AG04450 (cell line): ENCODE measurements around the gene FDXR. TPM values are rescaled to one million over a fixed set of nuclear protein-coding genes. Genes with fewer than 3 reads are reported as not detected.

Experiments used
- CTCF ChIA-PET: fragments of 300-600, 350-600 bp; formaldehyde crosslinking; extraction: SDS; loops from one replicate; lab custom pipeline; 2022; ENCODE audit warnings: antibody characterized with exemption, inconsistent platforms; lab: Charles Lee
- POLR2A ChIA-PET: fragments of 350-600 bp; formaldehyde crosslinking; extraction: SDS; loops from one replicate; lab custom pipeline; 2021; ENCODE audit warnings: antibody characterized with exemption, inconsistent platforms; lab: Yijun Ruan, JAX
- DNase-seq: peaks from one replicate; pipeline ENCODE4 v3.0.0-alpha.2; 2011; ENCODE audit warnings: low read depth, low spot score
- H3K27ac ChIP-seq: one replicate; pipeline ENCODE4 v1.5.1; 2012; ENCODE audit warnings: low read depth, low read length, control low read depth
- H3K27me3 ChIP-seq: one replicate; pipeline ENCODE4 v1.6.0; 2012; ENCODE audit warnings: low read length; ENCODE audit not compliant: control insufficient read depth, insufficient read depth
- H3K4me3 ChIP-seq: 2 replicates; pipeline ENCODE4 v1.5.1; 2011; ENCODE audit warnings: mild to moderate bottlenecking, low read depth, low read length, control low read depth
- H3K9me3 ChIP-seq: 2 replicates; pipeline ENCODE4 v1.5.1; 2012; ENCODE audit warnings: low read length; ENCODE audit not compliant: control insufficient read depth, insufficient read depth
- CTCF ChIP-seq: IDR thresholded peaks from 2 replicates; pipeline ENCODE4 v1.5.1; 2011; ENCODE audit warnings: low read depth, low read length, control low read depth, inconsistent platforms
- polyA plus RNA-seq: library from polyadenylated mRNA; depleted of rRNA; stranded (reverse); fragments of >200 nt; gene quantifications from 2 replicates; pipeline ENCODE4 v1.2.3, GENCODE V29; 2011

The FDXR gene
- polyA plus RNA-seq, 1 experiment = 23.0 TPM

- Histone ChIP-seq H3K9me3 (no peaks in the 10 kb centered on the region; the same call in 1 of the 2 replicates), H3K4me3 (no peak overlapping the region), H3K27ac (no peak overlapping the region), H3K27me3 (no peaks in the 10 kb centered on the region)
- DNase-seq = no peak
- CTCF ChIA-PET = interaction anchor here (1.2 kb wide), 1 partner anchor 39 kb away, joined by 3 read pairs; no protein-coding TSS in a partner anchor
- POLR2A ChIA-PET = no interaction called here
- no peak for TF ChIP-seq CTCF
These were observed 41.9 kb downstream of the FDXR start for GRCh38 chr17:74830861-74831260.

GRCh38 chr17:74827800-74828199 is 45.0 kb downstream of the FDXR start:
- Histone ChIP-seq H3K9me3 (no peaks in the 10 kb centered on the region; the same call in 1 of the 2 replicates), H3K27ac (no peak overlapping the region), H3K27me3 (no peaks in the 10 kb centered on the region), H3K4me3 (no peak overlapping the region)
- ChIA-PET POLR2A (no interaction called here), CTCF (interaction anchor here (2.1 kb wide), 1 partner anchor 37 kb away, joined by 7 read pairs; no protein-coding TSS in a partner anchor)
- TF ChIP-seq CTCF = no peak
- DNase-seq = no peak

GRCh38 chr17:74825952-74826719 is 46.7 kb downstream of the FDXR start:
- no peak for DNase-seq
- H3K9me3 ChIP-seq = no peaks in the 10 kb centered on the region
- no peaks in the 10 kb centered on the region for H3K27me3 ChIP-seq
- no peak for TF ChIP-seq CTCF
- H3K4me3 ChIP-seq = no peak overlapping the region
- ChIA-PET CTCF (interaction anchor here (2.1 kb wide), 1 partner anchor 35 kb away, joined by 7 read pairs; no protein-coding TSS in a partner anchor), POLR2A (no interaction called here)
- no peak overlapping the region for H3K27ac ChIP-seq

GRCh38 chr17:74824961-74825627 is 47.7 kb downstream of the FDXR start:
- ChIA-PET CTCF (interaction anchor here (0.6 to 4.5 kb wide), 2 partner anchors 26 to 34 kb away, joined by 3 to 22 read pairs; no protein-coding TSS in a partner anchor), POLR2A (no interaction called here)
- TF ChIP-seq CTCF = no peak
- Histone ChIP-seq H3K27ac (no peak overlapping the region), H3K4me3 (no peak overlapping the region), H3K27me3 (no peaks in the 10 kb centered on the region), H3K9me3 (no peaks in the 10 kb centered on the region)
- no peak for DNase-seq
